HFFc6 (cell line): ENCODE measurements around the gene PPEF2. TPM values are rescaled to one million over a fixed set of nuclear protein-coding genes. Genes with fewer than 3 reads are reported as not detected.

Experiments used
- DNase-seq: peaks from one replicate; pipeline ENCODE4 v3.0.0-alpha.2; 2018
- H3K27ac Mint-ChIP-seq: 2 replicates; pipeline ENCODE4 v1.8.0; 2020; ENCODE audit warnings: mild to moderate bottlenecking, mixed read lengths
- H3K27me3 Mint-ChIP-seq: 2 replicates; pipeline ENCODE4 v1.8.0; 2021; ENCODE audit warnings: mild to moderate bottlenecking, moderate library complexity, mixed read lengths; ENCODE audit not compliant: insufficient read depth
- H3K36me3 Mint-ChIP-seq: 2 replicates; pipeline ENCODE4 v1.8.0; 2021; ENCODE audit warnings: low read depth, mixed read lengths
- H3K4me1 Mint-ChIP-seq: 2 replicates; pipeline ENCODE4 v1.8.0; 2020; ENCODE audit warnings: low read depth, mixed read lengths
- H3K4me3 Mint-ChIP-seq: 2 replicates; pipeline ENCODE4 v1.8.0; 2020; ENCODE audit warnings: mild to moderate bottlenecking, moderate library complexity, mixed read lengths
- H3K9me3 Mint-ChIP-seq: 2 replicates; pipeline ENCODE4 v1.8.0; 2020; ENCODE audit warnings: mild to moderate bottlenecking, mixed read lengths
- total RNA-seq, 6 experiments: library from RNA; stranded (reverse); fragmentation: NEBNext Ultra II Directional; extraction: Animal tissue kit (Norgen Biotek cat#: 25700); gene quantifications; 2 replicates in 1 of 6; 3 replicates in 5 of 6; pipeline ENCODE4 v1.2.3, GENCODE V29; 2021
- TF ChIP-seq, protein P1 (sequence below): fragments of 200-600 bp; sonication (generic); IDR thresholded peaks from 2 replicates; pipeline ENCODE4 v1.5.0; 2021; ENCODE audit warnings: antibody characterized with exemption, mild to moderate bottlenecking

The PPEF2 gene
- total RNA-seq, 6 experiments from 2014 or later: not detected

DNA sequence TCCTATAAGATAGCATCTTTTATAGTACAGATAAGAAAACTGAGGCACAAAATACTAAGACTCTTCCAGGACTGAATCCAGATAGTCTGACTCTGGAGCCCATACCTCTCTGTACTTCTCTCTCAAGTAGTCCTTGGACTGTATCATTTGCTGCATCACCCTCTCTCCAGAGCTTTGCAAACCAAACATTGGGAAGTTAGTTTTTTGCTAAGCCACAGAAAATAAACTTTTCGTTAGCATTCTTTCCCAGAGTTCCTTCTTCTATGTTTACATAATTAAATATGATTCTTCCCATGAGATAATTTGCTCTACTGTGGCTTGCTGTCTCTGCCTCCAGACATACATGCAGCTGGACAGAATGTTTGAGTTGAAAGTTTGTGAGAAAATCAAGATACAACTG, 22.0 kb downstream of the PPEF2 start:
- TF ChIP-seq, protein P1, sequence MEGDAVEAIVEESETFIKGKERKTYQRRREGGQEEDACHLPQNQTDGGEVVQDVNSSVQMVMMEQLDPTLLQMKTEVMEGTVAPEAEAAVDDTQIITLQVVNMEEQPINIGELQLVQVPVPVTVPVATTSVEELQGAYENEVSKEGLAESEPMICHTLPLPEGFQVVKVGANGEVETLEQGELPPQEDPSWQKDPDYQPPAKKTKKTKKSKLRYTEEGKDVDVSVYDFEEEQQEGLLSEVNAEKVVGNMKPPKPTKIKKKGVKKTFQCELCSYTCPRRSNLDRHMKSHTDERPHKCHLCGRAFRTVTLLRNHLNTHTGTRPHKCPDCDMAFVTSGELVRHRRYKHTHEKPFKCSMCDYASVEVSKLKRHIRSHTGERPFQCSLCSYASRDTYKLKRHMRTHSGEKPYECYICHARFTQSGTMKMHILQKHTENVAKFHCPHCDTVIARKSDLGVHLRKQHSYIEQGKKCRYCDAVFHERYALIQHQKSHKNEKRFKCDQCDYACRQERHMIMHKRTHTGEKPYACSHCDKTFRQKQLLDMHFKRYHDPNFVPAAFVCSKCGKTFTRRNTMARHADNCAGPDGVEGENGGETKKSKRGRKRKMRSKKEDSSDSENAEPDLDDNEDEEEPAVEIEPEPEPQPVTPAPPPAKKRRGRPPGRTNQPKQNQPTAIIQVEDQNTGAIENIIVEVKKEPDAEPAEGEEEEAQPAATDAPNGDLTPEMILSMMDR: no peak
- DNase-seq: no peak
- Mint-ChIP-seq H3K9me3 (no peaks in the 10 kb centered on the region), H3K4me1 (peaks cover 5% of the 10 kb centered on the region; the same call in 1 of the 2 replicates), H3K27me3 (peaks cover 9% of the 10 kb centered on the region), H3K4me3 (no peak overlapping the region), H3K27ac (no peak overlapping the region), H3K36me3 (no peaks in the 10 kb centered on the region)

DNA sequence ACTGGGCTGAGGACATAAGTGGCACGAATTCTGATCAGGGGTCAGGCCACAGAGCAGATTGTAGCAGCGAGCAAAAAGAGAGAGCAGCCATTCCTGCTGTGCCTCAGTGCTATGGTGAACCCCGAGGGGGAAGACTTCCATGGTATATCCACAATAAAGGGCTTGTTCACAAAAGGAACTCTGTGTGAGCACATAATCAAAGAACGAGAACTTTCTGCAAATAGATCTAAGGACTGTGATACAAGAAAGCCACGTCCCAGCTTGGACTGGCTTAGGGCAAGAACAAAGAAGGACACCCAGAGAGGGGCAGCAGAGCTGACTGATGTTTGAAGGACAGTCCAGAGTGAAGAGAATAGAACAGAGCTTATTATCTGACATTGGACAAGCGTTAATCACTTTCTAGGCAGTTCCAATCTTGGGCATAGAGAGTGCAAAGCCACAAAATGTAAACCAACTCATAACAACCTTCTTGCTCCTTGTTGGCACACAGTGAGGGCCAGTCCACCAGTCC, 24.0 kb downstream of the PPEF2 start:
- Mint-ChIP-seq H3K4me1 (peaks cover 5% of the 10 kb centered on the region; the same call in 1 of the 2 replicates), H3K27ac (no peak overlapping the region), H3K9me3 (no peaks in the 10 kb centered on the region), H3K36me3 (no peaks in the 10 kb centered on the region), H3K27me3 (peaks cover 12% of the 10 kb centered on the region), H3K4me3 (no peak overlapping the region)
- no peak for DNase-seq
- TF ChIP-seq, protein P1: no peak

GRCh38 chr4:75876218-75876617, 26.0 kb downstream of the PPEF2 start:
- TF ChIP-seq, protein P1: no peak
- Mint-ChIP-seq H3K4me1 (peaks cover 9% of the 10 kb centered on the region; the same call in 1 of the 2 replicates), H3K9me3 (no peaks in the 10 kb centered on the region), H3K4me3 (no peak overlapping the region), H3K36me3 (no peaks in the 10 kb centered on the region), H3K27ac (no peak overlapping the region), H3K27me3 (peaks cover 18% of the 10 kb centered on the region)
- DNase-seq: no peak

DNA sequence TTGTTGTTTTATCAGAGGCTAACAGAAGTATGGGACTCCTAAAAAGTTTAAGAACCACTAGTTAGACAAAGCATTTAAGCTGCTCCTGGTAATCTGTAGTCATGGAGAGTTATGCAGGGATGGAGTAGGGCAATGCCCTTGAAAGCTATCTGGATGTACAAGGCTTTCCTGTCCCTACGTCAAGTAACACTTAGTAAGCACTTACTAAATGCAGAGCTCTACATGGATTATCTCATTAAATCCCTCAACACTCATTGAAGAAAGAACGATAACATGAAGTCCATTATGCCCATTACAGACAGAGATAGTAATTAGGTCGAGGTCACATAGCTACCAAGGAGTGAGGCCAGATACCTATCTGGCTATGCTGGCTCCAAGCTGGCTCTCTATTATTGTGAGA, 33.2 kb downstream of the PPEF2 start:
- peaks cover 9% of the 10 kb centered on the region; the same call in 1 of the 2 replicates for H3K4me1 Mint-ChIP-seq
- no peaks in the 10 kb centered on the region for H3K36me3 Mint-ChIP-seq
- no peak overlapping the region for H3K27ac Mint-ChIP-seq
- DNase-seq: no peak
- TF ChIP-seq, protein P1: no peak
- peaks cover 16% of the 10 kb centered on the region for H3K27me3 Mint-ChIP-seq
- H3K9me3 Mint-ChIP-seq: no peaks in the 10 kb centered on the region
- no peak overlapping the region for H3K4me3 Mint-ChIP-seq

DNA sequence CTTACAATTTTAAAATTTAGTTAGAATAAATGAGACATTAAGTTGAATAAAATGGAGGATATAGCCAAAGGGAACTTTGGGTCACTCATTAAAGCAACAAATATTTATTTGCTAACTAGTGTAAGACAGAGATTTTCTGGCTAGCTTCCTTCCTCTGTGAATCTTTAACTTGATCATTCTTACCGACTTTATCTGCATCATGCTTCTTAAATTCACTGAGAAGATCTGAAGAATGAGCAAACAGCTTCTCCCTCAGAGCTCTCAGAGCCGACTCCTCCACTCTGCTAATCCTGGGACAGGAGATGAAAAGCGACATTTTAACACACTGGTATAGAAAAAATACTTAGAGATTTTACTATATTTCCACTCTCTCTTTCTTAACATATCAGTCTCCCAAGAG, 35.1 kb downstream of the PPEF2 start:
- no peak for DNase-seq
- H3K36me3 Mint-ChIP-seq: no peaks in the 10 kb centered on the region
- H3K9me3 Mint-ChIP-seq: no peaks in the 10 kb centered on the region
- peaks cover 15% of the 10 kb centered on the region for H3K27me3 Mint-ChIP-seq
- H3K4me1 Mint-ChIP-seq: peaks cover 3% of the 10 kb centered on the region; the same call in 1 of the 2 replicates
- TF ChIP-seq, protein P1: no peak
- H3K4me3 Mint-ChIP-seq: no peak overlapping the region
- H3K27ac Mint-ChIP-seq: no peak overlapping the region

GRCh38 chr4:75860606-75861005, 41.6 kb downstream of the PPEF2 start:
- Mint-ChIP-seq H3K27ac (no peak overlapping the region), H3K36me3 (no peaks in the 10 kb centered on the region), H3K9me3 (no peaks in the 10 kb centered on the region), H3K4me3 (no peak overlapping the region), H3K27me3 (peaks cover 10% of the 10 kb centered on the region), H3K4me1 (no peaks in the 10 kb centered on the region)
- DNase-seq: no peak
- TF ChIP-seq, protein P1: no peak
